DOHH2 (cell line): ENCODE data around the gene RHOT1.
"Not testable (repeated sequence)": the region's sequence is repeated elsewhere in the genome, so short reads cannot be mapped to it uniquely, and the experiment has no call there.

Experiments used
- H3F3A ChIP-seq: fragments of 200-600 bp; sonication (generic), shearing (Covaris generic); 2 replicates; pipeline ENCODE4 v1.6.0; 2016; ENCODE audit warnings: antibody characterized with exemption, mild to moderate bottlenecking; ENCODE audit not compliant: control insufficient read depth, insufficient read depth
- H3K27ac ChIP-seq: fragments of 200-600 bp; sonication (generic); 2 replicates; pipeline ENCODE4 v1.5.1; 2014; ENCODE audit warnings: low read depth, mild to moderate bottlenecking, low read length, moderate library complexity
- H3K27me3 ChIP-seq: fragments of 200-600 bp; sonication (generic); 2 replicates; pipeline ENCODE4 v1.6.1; 2014; ENCODE audit warnings: mild to moderate bottlenecking, low read length, mixed read lengths; ENCODE audit not compliant: control insufficient read depth
- H3K36me3 ChIP-seq: fragments of 200-600 bp; sonication (generic); 2 replicates; pipeline ENCODE4 v1.6.1; 2014; ENCODE audit warnings: mild to moderate bottlenecking, low read length, moderate library complexity, mixed read lengths; ENCODE audit not compliant: control insufficient read depth
- H3K4me1 ChIP-seq: fragments of 200-600 bp; sonication (generic); 2 replicates; pipeline ENCODE4 v1.6.1; 2014; ENCODE audit warnings: mild to moderate bottlenecking, low read length, mixed read lengths; ENCODE audit not compliant: control insufficient read depth
- H3K4me2 ChIP-seq: fragments of 200-600 bp; sonication (generic); 2 replicates; pipeline ENCODE4 v1.6.0; 2014; ENCODE audit warnings: mild to moderate bottlenecking, low read length, moderate library complexity
- H3K4me3 ChIP-seq: fragments of 200-600 bp; sonication (generic); 2 replicates; pipeline ENCODE4 v1.5.1; 2014; ENCODE audit warnings: mild to moderate bottlenecking, low read length, mixed read lengths
- H3K79me2 ChIP-seq: fragments of 200-600 bp; sonication (generic); 2 replicates; pipeline ENCODE4 v1.6.1; 2014; ENCODE audit warnings: mild to moderate bottlenecking, low read length, mixed read lengths; ENCODE audit not compliant: control insufficient read depth
- H3K9me2 ChIP-seq: fragments of 200-600 bp; sonication (generic); replicated peaks from 2 replicates; pipeline ENCODE4 v1.6.1; 2014; ENCODE audit warnings: mild to moderate bottlenecking, low read length, mixed read lengths; ENCODE audit not compliant: control insufficient read depth
- H3K9me3 ChIP-seq: fragments of 200-600 bp; sonication (generic); 2 replicates; pipeline ENCODE4 v1.6.1; 2014; ENCODE audit warnings: antibody characterized with exemption, low read length, mixed read lengths; ENCODE audit not compliant: control insufficient read depth, insufficient read depth
- H4K20me1 ChIP-seq: fragments of 200-600 bp; sonication (generic); 2 replicates; pipeline ENCODE4 v1.6.0; 2014; ENCODE audit warnings: low read depth, mild to moderate bottlenecking, antibody characterized with exemption, low read length, moderate library complexity; ENCODE audit not compliant: control insufficient read depth, insufficient read depth
- CTCF ChIP-seq: fragments of 200-600 bp; sonication (generic); IDR thresholded peaks from one replicate; pipeline ENCODE4 v1.5.1; 2014; ENCODE audit warnings: antibody characterized with exemption, mild to moderate bottlenecking, low read depth, low read length; ENCODE audit not compliant: poor library complexity, severe bottlenecking
- EZH2phosphoT487 ChIP-seq: fragments of 200-600 bp; sonication (generic); IDR thresholded peaks from 2 replicates; pipeline ENCODE4 v1.6.1; 2017; ENCODE audit warnings: borderline replicate concordance, mild to moderate bottlenecking, antibody characterized with exemption, low read length, moderate library complexity, mixed read lengths

Gene RHOT1

GRCh38 chr17:32111141-32111771, 31.0 kb upstream of the RHOT1 start:
- H3K27me3 ChIP-seq = peaks cover 2% of the 10 kb centered on the region; the same call in 1 of the 2 replicates
- H3K4me1 ChIP-seq = peaks cover 23% of the 10 kb centered on the region
- H3K79me2 ChIP-seq = no peaks in the 10 kb centered on the region
- H3F3A ChIP-seq = no peaks in the 10 kb centered on the region
- H3K9me3 ChIP-seq = no peaks in the 10 kb centered on the region
- no peak overlapping the region for H3K4me3 ChIP-seq
- H3K27ac ChIP-seq = no peak overlapping the region
- H3K4me2 ChIP-seq = peak overlapping the region; percentile 28
- no peaks in the 10 kb centered on the region for H4K20me1 ChIP-seq
- TF ChIP-seq CTCF = peak; percentile 70
- TF ChIP-seq EZH2phosphoT487 = no peak
- no peaks in the 10 kb centered on the region for H3K9me2 ChIP-seq
- no peaks in the 10 kb centered on the region for H3K36me3 ChIP-seq

- Histone ChIP-seq H3K4me2 (no peak overlapping the region), H4K20me1 (no peaks in the 10 kb centered on the region), H3K4me3 (no peak overlapping the region), H3K36me3 (no peaks in the 10 kb centered on the region), H3K9me3 (no peaks in the 10 kb centered on the region), H3K4me1 (peaks cover 23% of the 10 kb centered on the region), H3K79me2 (no peaks in the 10 kb centered on the region), H3K9me2 (no peaks in the 10 kb centered on the region), H3K27ac (no peak overlapping the region), H3K27me3 (no peaks in the 10 kb centered on the region), H3F3A (no peaks in the 10 kb centered on the region)
- TF ChIP-seq EZH2phosphoT487 (no peak), CTCF (no peak)
Observed at GRCh38 chr17:32112416-32112815, 29.9 kb upstream of the RHOT1 start.

GRCh38 chr17:32114536-32114935, 27.8 kb upstream of the RHOT1 start:
- no peaks in the 10 kb centered on the region for H3K9me2 ChIP-seq
- no peaks in the 10 kb centered on the region for H3K79me2 ChIP-seq
- H3F3A ChIP-seq = no peaks in the 10 kb centered on the region
- peaks cover 23% of the 10 kb centered on the region for H3K4me1 ChIP-seq
- no peak for TF ChIP-seq CTCF
- TF ChIP-seq EZH2phosphoT487 = no peak
- peak overlapping the region; percentile 45 for H3K4me2 ChIP-seq
- H3K27me3 ChIP-seq = no peaks in the 10 kb centered on the region
- H3K36me3 ChIP-seq = no peaks in the 10 kb centered on the region
- no peaks in the 10 kb centered on the region for H3K9me3 ChIP-seq
- peak overlapping the region; percentile 43 for H3K4me3 ChIP-seq
- no peak overlapping the region for H3K27ac ChIP-seq
- no peaks in the 10 kb centered on the region for H4K20me1 ChIP-seq

- peaks cover 23% of the 10 kb centered on the region for H3K4me1 ChIP-seq
- not testable (repeated sequence) for H3K9me3 ChIP-seq, H3K4me3 ChIP-seq, H3K27me3 ChIP-seq, H3K27ac ChIP-seq, H3F3A ChIP-seq, H3K9me2 ChIP-seq, H3K36me3 ChIP-seq, H4K20me1 ChIP-seq, H3K79me2 ChIP-seq, H3K4me2 ChIP-seq
Observed at GRCh38 chr17:32115546-32115945, 26.8 kb upstream of the RHOT1 start.
